GM19023 (cell line): ENCODE data around the gene TEF.
"Not testable (repeated sequence)": the region's sequence is repeated elsewhere in the genome, so short reads cannot be mapped to it uniquely, and the experiment has no call there.

ENCODE experiments used
- ATAC-seq: cut with Tn5 transposase; IDR thresholded peaks from one replicate; pipeline ENCODE4 v1.9.1; 2021; ENCODE audit warnings: mild to moderate bottlenecking, moderate library complexity; ENCODE audit not compliant: unreplicated experiment

TEF gene

GRCh38 chr22:41417622-41418390 is 36.1 kb downstream of the TEF start:
- ATAC-seq = no peak

GRCh38 chr22:41418717-41419116 is 37.0 kb downstream of the TEF start:
- no peak for ATAC-seq

- ATAC-seq = no peak
Measured at GRCh38 chr22:41425660-41426365, 44.1 kb downstream of the TEF start.

GRCh38 chr22:41429232-41429950 is 47.6 kb downstream of the TEF start:
- no peak for ATAC-seq

GRCh38 chr22:41429951-41430332 is 48.2 kb downstream of the TEF start:
- no peak for ATAC-seq

- no peak for ATAC-seq
Measured at GRCh38 chr22:41431656-41432055, 49.9 kb downstream of the TEF start.

- ATAC-seq = not testable (repeated sequence)
Measured at GRCh38 chr22:41433480-41433879, 51.7 kb downstream of the TEF start.

- ATAC-seq = not testable (repeated sequence)
Measured at GRCh38 chr22:41434361-41435003, 52.7 kb downstream of the TEF start.

GRCh38 chr22:41435560-41435959 is 53.8 kb downstream of the TEF start:
- ATAC-seq = no peak

- ATAC-seq = no peak
Measured at GRCh38 chr22:41436322-41437113, 54.8 kb downstream of the TEF start.

- ATAC-seq = no peak
Measured at GRCh38 chr22:41437198-41437597, 55.5 kb downstream of the TEF start.

- ATAC-seq = not testable (repeated sequence)
Measured at GRCh38 chr22:41440511-41440910, 58.8 kb downstream of the TEF start.

GRCh38 chr22:41442240-41442792 is 60.6 kb downstream of the TEF start:
- no peak for ATAC-seq

GRCh38 chr22:41444360-41445128 is 62.8 kb downstream of the TEF start:
- peak; percentile 52 for ATAC-seq

- no peak for ATAC-seq
Measured at GRCh38 chr22:41445129-41446056, 63.7 kb downstream of the TEF start.

GRCh38 chr22:41446057-41446501 is 64.3 kb downstream of the TEF start:
- ATAC-seq = no peak

- peak; percentile 31 for ATAC-seq
Measured at GRCh38 chr22:41446639-41447434, 65.1 kb downstream of the TEF start, which contains the start of gene TOB2. TOB2 (minus strand) TSS chr22:41446801; CDS start chr22:41437345, 9,456 bp downstream.
